Neutrophil (primary cell): ENCODE results near the gene MVB12A.
A peak's percentile ranks its signal among the peaks of the same experiment; 100 is the strongest.

Experiments used
- H3K27ac ChIP-seq: fragments of 200-600 bp; sonication (generic); 2 replicates; pipeline ENCODE4 v1.5.1; 2016; ENCODE audit warnings: mild to moderate bottlenecking, moderate library complexity
- H3K27me3 ChIP-seq: fragments of 200-600 bp; sonication (generic); 2 replicates; pipeline ENCODE4 v1.6.0; 2016; ENCODE audit warnings: mild to moderate bottlenecking
- H3K36me3 ChIP-seq: fragments of 200-600 bp; sonication (generic); 2 replicates; pipeline ENCODE4 v1.5.1; 2017
- H3K4me1 ChIP-seq, 2 experiments: fragments of 200-600 bp in 1 of 2; sonication (generic) in 1 of 2; 1 replicate in 1 of 2; 2 replicates in 1 of 2; pipeline versions ENCODE4 v1.5.1 to v1.6.1; 2013 to 2016; ENCODE audit warnings: low read depth in 1 of 2, low read length in 1 of 2, mild to moderate bottlenecking in 1 of 2, moderate library complexity in 1 of 2; ENCODE audit not compliant: control insufficient read depth in 1 of 2, insufficient read depth in 1 of 2
- H3K4me3 ChIP-seq, 2 experiments: fragments of 200-600 bp in 1 of 2; sonication (generic) in 1 of 2; 1 replicate in 1 of 2; 2 replicates in 1 of 2; pipeline ENCODE4 v1.5.1; 2013 to 2016; ENCODE audit warnings: low read depth in 1 of 2, low read length in 1 of 2, mild to moderate bottlenecking in 1 of 2, moderate library complexity in 1 of 2
- H3K9me3 ChIP-seq: fragments of 200-600 bp; sonication (generic); 2 replicates; pipeline ENCODE4 v1.5.1; 2016
- CTCF ChIP-seq: fragments of 200-600 bp; sonication (generic); IDR thresholded peaks from 2 replicates; pipeline ENCODE4 v1.5.1; 2016; ENCODE audit warnings: antibody characterized with exemption

MVB12A gene

DNA sequence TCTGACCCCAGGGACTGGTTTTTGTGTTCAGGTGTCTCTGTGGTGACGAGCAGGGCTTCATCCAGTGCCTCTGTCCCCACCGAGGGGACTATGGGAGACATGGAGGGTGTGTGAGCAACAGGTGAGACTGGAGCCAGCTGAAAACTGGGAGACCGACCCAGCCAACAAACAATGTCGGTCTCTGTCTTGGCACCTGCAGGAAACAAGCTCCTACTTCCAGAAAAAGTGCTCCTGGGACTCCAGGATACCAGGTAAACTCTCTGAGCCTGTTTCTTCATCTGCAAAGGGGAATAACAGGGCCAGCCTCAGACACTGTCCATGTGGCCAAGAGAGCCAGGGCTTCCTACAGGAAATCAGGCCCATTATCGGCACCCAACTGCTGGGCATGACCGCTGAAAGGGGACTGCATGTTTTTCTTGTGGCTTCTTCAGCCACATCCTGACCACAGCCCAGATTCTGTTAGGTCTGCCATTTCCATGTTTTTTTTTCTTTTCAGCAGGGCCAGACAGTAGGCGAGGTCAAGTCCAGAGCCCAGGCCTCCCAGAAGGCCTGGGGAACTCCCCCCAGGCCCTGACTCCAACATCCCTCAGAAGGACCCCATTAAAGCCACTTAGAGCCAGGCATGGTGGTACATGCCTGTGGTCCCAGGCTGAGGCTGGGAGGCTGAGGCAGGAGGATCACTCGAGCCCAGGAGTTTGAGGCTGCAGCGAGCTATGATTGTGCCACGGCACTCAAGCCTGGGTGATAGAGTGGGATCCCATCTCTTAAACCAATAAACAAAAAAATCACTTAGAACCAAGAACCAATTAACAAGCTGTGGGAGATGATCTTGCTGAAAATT, 13.6 kb upstream of the MVB12A start:
- no peaks in the 10 kb centered on the region for H3K9me3 ChIP-seq
- H3K36me3 ChIP-seq = peaks cover 3% of the 10 kb centered on the region
- H3K27me3 ChIP-seq = no peaks in the 10 kb centered on the region
- H3K27ac ChIP-seq = peak overlapping the region; percentile 92
- TF ChIP-seq CTCF = no peak
- peak overlapping the region; percentile 60 to 70 for H3K4me3 ChIP-seq
- H3K4me1 ChIP-seq = peaks cover 32 to 50% of the 10 kb centered on the region in 2 experiments

- TF ChIP-seq CTCF = no peak
- no peaks in the 10 kb centered on the region for H3K27me3 ChIP-seq
- peak overlapping the region; percentile 60 to 70 for H3K4me3 ChIP-seq
- peaks cover 32 to 50% of the 10 kb centered on the region in 2 experiments for H3K4me1 ChIP-seq
- no peaks in the 10 kb centered on the region for H3K9me3 ChIP-seq
- H3K27ac ChIP-seq = peak overlapping the region; percentile 92
- peaks cover 8% of the 10 kb centered on the region for H3K36me3 ChIP-seq
Observed at GRCh38 chr19:17406887-17407196, 13.0 kb upstream of the MVB12A start.

DNA sequence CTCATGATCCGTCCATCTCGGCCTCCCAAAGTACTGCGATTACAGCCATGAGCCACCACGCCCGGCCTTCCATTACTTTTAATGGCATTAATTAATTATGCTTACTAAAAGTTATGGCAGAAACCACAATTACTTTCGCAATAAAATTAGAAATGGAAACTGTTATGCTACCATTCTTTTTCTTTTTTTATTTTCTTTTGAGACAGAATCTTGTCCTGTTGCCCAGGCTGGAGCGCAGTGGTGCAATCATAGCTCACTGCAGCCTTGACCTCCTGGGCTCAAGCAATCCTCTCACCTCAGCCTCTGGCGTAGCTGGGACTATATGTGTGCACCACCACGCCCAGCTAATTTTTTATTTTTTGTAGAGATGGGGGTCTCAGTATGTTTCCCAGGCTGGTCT, 9.9 kb upstream of the MVB12A start:
- TF ChIP-seq CTCF = no peak
- H3K4me1 ChIP-seq = peaks cover 24 to 34% of the 10 kb centered on the region in 2 experiments
- H3K4me3 ChIP-seq = no peak overlapping the region
- no peaks in the 10 kb centered on the region for H3K9me3 ChIP-seq
- no peak overlapping the region for H3K27ac ChIP-seq
- no peaks in the 10 kb centered on the region for H3K27me3 ChIP-seq
- peaks cover 34% of the 10 kb centered on the region for H3K36me3 ChIP-seq

- Histone ChIP-seq H3K27me3 (no peaks in the 10 kb centered on the region), H3K4me1 (peaks cover 8 to 16% of the 10 kb centered on the region in 2 experiments)
Observed at GRCh38 chr19:17411801-17412200, 8.0 kb upstream of the MVB12A start.

DNA sequence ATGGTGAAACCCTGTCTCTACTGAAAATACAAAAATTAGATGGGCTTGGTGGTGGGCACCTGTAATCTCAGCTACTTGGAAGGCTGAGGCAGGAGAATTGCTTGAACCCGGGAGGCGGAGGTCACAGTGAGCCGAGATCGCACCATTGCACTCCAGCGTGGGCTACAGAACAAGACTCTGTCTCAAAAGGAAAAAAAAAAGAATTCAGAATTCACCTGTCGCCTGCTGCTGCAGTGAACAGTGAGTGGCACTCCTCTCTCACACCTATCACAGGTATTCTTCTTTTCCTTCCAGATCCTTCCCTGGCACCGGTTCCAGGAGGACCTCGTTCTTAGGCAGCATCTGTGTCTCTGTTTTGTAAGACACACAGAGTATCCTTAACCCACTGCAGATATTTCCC, 5.8 kb upstream of the MVB12A start:
- no peaks in the 10 kb centered on the region for H3K27me3 ChIP-seq
- no peak overlapping the region for H3K4me3 ChIP-seq
- peaks cover 41% of the 10 kb centered on the region for H3K36me3 ChIP-seq
- H3K4me1 ChIP-seq = peaks cover under 1 to 3% of the 10 kb centered on the region in 2 experiments
- H3K27ac ChIP-seq = no peak overlapping the region
- H3K9me3 ChIP-seq = no peaks in the 10 kb centered on the region
- no peak for TF ChIP-seq CTCF

More at GRCh38 chr19:17411801-17412200, 8.0 kb upstream of the MVB12A start:
- TF ChIP-seq CTCF = no peak
- Histone ChIP-seq H3K4me3 (no peak overlapping the region), H3K27ac (no peak overlapping the region), H3K9me3 (no peaks in the 10 kb centered on the region), H3K36me3 (peaks cover 41% of the 10 kb centered on the region)
